Mucosa of gallbladder (tissue), 1 donor: ENCODE data around the gene RPGRIP1. TPM values are rescaled to one million over a fixed set of nuclear protein-coding genes. Genes with fewer than 3 reads are reported as not detected.
"Not testable (repeated sequence)": the region's sequence is repeated elsewhere in the genome, so short reads cannot be mapped to it uniquely, and the experiment has no call there.

ENCODE experiments used
- DNase-seq: peaks from one replicate; pipeline ENCODE4 v3.0.0-alpha.2; 2020; ENCODE audit warnings: low spot score
- total RNA-seq: library from RNA; stranded (reverse); gene quantifications from one replicate; pipeline ENCODE4 v1.2.1, GENCODE V29; 2021
- donor health status: DM: no; HTN: no; CAD: no.

RPGRIP1 gene
- total RNA-seq, 1 donor from 2014 or later = 0.49 TPM

GRCh38 chr14:21258005-21258888 is 21.6 kb upstream of the RPGRIP1 start:
- no peak for DNase-seq

GRCh38 chr14:21258889-21259787 is 20.7 kb upstream of the RPGRIP1 start:
- no peak for DNase-seq

GRCh38 chr14:21261824-21262223 is 18.1 kb upstream of the RPGRIP1 start:
- DNase-seq = no peak

- DNase-seq = no peak
Measured at GRCh38 chr14:21262410-21262809, 17.5 kb upstream of the RPGRIP1 start.

DNA sequence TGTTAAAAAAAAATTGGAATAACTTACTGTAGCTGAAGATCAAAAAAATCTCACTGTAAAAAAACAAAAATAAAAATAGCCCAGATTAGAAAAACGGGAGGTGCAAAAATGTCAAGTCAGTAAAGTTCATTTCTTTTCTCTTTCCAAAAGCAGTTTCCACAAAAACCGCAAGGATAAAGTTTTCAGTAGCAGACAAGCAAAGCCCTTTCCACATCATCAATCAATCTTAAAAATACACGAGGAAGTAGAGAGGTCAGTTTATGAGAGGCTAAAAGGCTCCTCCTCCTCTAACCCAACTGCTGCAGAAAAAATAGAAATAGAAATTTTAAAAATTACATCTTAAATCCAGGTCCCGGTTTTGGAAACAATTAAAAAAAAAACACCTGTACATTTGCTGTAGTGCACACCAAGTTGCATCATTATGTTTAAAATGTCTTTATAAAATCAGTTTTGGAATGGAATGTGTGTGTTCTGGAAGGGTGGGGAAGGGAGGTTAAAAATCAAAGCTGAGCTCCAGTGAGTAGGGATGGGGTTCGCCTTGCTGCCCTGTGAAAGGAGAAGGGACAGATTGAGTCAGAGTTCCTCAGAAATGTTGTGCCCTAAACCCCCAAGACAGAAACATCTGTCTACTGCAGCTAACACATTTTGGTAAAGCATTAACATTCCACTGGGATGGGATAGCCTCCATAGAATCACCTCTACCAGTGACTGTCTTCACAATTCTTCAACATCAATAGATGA is 16.4 kb upstream of the RPGRIP1 start:
- DNase-seq = no peak

GRCh38 chr14:21264025-21264801 is 15.7 kb upstream of the RPGRIP1 start:
- no peak for DNase-seq

DNA sequence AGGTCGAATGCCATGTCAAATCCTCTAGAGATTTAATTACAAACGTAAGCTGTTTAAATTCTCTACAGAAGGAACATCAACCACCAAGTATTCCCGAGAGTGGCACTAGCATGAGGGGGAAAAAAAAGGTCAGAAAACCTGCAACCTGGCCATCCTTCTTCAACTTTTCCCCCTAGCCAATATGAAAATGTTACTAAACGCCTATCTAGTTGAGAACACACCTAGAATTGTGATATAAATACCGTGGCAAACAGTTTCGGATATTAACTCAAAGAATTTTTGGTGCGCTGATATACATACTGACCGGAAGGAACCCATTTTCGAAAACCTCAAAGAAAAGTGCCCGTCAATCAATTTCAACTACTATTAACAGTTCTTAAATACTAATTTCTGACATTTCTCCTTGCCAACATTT is 12.4 kb upstream of the RPGRIP1 start:
- no peak for DNase-seq

- DNase-seq = no peak
Measured at GRCh38 chr14:21267886-21268616, 11.8 kb upstream of the RPGRIP1 start.

- DNase-seq = peak; percentile 45
Measured at GRCh38 chr14:21268617-21269251, 11.1 kb upstream of the RPGRIP1 start.

DNA sequence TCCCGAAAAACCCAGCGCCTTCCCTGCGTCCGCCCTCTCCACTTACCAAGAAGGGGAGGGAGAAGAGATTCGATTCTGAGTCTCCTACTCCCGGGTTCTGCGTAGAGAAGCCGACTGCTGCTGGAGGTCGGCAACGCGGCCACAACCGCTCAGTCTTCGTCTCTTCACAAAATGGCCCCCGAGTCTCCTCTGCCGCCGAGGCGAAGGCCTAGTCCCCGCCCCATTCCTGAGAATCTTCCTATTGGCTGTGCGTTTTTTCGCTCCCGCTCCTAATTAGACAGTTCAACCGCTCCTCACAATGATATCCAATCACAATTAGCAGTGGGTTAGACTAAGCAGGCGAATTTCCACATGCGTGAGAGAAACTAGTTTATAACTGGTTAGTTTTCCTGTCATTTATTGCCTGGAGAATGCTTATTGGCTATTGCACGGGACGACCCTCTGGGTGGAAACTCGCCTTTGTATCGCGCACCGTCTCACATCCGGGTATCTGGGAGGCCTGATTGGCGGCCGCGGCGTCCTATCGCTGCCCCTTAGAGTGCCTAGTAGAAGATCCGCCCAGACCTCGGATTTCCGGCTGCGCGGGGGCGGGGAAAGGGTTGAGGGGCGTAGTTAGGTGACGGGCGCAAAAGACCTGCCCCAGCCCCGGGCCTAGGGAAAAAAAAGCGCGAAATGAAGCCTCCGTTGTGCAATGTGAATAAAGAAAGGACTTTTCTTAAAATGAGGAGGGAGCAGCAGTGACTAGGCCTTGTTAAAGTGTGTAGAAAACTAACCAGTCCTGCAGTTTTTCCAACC is 10.4 kb upstream of the RPGRIP1 start, which contains the start of gene HNRNPC:
HNRNPC (minus strand) TSS at position 191 of the 795 bp plus-strand sequence. CDS start 35,249 bp downstream, outside the sequence.
- DNase-seq = peak; percentile 100

GRCh38 chr14:21272661-21273060 is 7.2 kb upstream of the RPGRIP1 start:
- DNase-seq = not testable (repeated sequence)

DNA sequence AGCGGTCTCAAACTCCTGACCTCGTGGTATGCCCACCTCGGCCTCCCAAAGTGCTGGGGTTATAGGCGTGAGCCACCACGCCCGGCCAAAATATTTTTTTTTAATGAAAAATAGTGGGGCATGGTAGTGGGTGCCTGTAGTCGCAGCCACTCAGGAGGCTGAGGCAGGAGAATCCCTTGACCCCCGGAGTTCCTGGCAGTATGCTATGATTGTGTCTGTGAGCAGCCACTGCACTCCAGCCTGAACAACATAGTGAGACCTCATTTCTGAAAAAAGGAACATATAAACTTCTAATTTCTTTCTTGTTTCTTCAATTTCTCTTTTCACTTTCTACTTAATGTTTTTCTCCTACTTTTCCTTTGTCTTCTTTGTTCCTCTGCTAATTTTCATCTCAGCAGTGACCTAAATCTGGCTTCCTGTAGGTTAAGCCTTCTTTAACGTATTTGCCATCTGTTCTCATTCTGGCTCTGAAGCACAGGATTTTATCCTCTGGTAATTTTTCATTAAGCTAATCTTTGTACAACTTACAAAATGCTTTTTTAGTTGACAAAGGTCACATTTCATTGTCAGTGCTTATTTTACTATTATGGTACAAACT is 4.5 kb upstream of the RPGRIP1 start:
- DNase-seq = no peak

GRCh38 chr14:21278632-21279031 is 1.3 kb upstream of the RPGRIP1 start:
- no peak for DNase-seq

DNA sequence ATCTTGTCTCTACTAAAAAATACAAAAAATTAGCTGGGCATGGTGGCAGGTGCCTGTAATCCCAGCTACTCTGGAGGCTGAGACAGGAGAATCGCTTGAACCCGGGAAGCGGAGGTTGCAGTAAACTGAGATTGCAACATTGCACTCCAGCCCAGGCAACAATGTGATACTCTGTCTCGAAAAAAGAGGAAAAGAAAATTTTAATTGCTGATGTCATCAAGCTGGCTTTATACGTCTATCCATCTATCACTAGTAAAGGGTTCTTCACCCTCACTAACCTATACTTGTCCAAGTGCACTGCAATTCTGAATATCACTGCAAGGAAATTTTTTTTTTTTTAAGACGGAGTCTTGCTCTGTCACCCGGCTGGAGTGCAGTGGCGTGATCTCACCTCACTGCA is 2.0 kb downstream of the RPGRIP1 start:
- not testable (repeated sequence) for DNase-seq

GRCh38 chr14:21286516-21286915 is 6.6 kb downstream of the RPGRIP1 start:
- not testable (repeated sequence) for DNase-seq

GRCh38 chr14:21287168-21287567 is 7.3 kb downstream of the RPGRIP1 start:
- no peak for DNase-seq

GRCh38 chr14:21294026-21294425 is 14.1 kb downstream of the RPGRIP1 start:
- DNase-seq = not testable (repeated sequence)

GRCh38 chr14:21298358-21298757 is 18.5 kb downstream of the RPGRIP1 start:
- DNase-seq = no peak
